ENCODE results near the gene RC3H1.

Gene RC3H1

DNA sequence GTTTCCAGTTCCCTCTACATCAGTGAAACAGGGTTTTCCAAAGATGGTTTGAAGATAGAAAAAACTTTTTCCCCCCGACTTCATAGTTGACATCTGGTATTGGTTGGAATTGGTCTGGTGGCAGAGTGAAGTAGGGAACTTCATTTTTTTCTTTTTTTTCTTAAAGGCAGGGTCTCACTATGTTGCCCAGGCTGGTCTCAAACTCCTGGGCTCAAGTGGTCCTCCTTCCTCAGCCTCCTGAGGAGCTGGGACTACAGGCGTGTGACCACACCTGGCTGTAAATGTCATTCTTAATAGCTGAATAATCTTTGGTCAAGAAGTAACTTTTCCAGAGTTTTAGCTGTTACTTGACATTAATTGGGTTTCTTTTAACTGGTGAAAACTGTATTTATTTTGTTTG lies 132.3 kb downstream of the RC3H1 start:
- no peak overlapping the region for H3K4me3 ChIP-seq (ENCODE audit: low read depth, low read length)
- no peak for DNase-seq (ENCODE audit: low read depth)
- TF ChIP-seq, protein P1, sequence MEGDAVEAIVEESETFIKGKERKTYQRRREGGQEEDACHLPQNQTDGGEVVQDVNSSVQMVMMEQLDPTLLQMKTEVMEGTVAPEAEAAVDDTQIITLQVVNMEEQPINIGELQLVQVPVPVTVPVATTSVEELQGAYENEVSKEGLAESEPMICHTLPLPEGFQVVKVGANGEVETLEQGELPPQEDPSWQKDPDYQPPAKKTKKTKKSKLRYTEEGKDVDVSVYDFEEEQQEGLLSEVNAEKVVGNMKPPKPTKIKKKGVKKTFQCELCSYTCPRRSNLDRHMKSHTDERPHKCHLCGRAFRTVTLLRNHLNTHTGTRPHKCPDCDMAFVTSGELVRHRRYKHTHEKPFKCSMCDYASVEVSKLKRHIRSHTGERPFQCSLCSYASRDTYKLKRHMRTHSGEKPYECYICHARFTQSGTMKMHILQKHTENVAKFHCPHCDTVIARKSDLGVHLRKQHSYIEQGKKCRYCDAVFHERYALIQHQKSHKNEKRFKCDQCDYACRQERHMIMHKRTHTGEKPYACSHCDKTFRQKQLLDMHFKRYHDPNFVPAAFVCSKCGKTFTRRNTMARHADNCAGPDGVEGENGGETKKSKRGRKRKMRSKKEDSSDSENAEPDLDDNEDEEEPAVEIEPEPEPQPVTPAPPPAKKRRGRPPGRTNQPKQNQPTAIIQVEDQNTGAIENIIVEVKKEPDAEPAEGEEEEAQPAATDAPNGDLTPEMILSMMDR (conservative IDR thresholded peaks at IDR 0.05; ENCODE audit: low read depth, low read length): no peak

DNA sequence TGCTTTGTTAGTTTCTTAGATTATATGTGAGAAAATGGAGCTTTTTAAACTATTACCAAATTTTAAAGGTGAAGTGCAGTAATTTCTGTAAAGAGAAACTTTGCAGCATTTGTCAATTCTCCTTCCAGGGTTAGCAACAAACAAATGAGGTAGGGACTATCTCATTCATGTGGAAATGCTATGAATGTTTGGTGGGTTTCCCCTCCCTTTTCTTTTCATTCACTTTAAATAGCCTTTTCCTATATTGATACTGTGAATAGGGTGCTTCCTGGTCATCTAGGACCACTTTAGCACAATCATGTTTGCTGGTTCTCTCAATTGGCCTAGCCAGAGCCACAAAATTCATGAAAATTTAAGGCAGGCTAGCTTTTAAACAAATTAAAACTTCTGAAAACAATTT lies 133.4 kb downstream of the RC3H1 start:
- no peak for DNase-seq (ENCODE audit: low read depth)
- TF ChIP-seq, protein P1 (conservative IDR thresholded peaks at IDR 0.05; ENCODE audit: low read depth, low read length): no peak
- no peak overlapping the region for H3K4me3 ChIP-seq (ENCODE audit: low read depth, low read length)

DNA sequence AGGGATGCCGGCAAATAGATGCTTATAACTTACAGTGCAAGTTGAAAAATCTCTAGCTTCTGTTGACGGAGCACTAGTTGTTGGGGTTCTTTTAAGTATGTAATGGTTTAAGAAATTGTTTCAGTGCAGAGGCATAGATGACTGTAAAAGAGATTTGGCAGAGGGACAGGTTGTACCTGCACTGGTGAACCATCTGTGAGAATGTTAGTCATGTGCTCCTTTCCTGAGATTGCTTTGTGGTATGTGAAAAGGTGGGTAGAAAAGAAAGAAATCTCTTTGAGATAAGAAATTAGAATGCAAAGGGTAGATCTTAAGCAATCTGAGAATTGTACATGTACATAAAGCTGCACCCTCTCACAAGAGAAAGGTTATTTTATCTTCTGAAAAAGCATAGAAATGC lies 134.5 kb downstream of the RC3H1 start:
- DNase-seq (ENCODE audit: low read depth): no peak
- TF ChIP-seq, protein P1 (conservative IDR thresholded peaks at IDR 0.05; ENCODE audit: low read depth, low read length): no peak
- H3K4me3 ChIP-seq (ENCODE audit: low read depth, low read length): no peak overlapping the region

DNA sequence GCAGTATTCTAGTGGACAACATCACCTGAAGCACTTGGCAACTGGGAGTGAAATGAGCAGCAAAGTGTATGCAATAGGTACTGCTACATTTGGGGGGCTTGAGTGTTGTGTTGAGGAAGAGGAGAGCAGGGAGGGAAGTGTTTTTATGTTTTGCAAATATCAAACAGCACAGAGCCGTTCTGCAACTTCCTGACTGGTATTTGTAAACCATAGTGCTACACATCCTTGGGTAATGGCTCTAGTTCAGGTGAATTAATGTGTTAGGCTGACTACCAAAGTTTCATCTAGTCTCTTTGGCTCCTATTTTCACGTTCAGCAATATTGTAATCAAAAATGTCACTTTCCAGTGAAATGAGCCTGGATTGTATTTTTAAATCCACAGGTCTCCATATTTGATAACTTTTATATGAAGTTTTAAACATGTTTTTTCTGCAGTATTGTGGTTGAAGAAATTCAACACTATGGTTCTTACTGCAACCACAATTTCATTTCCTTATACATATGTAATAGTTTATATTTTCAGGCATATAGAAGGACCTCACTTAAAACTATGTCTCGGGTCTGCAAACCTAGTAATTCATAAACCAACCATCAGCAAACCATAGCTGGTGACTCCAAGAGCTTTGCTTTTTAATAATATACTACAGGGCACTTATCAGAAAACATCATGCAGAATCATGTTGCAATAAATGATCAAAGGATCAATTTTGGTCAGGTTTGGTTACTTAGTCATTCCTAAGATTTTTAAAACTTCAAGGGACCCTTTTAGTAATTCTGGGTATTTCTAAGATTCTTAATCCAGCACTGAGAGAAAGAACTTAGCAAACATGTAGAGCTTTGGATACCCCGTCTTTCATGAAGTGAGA lies 135.2 kb downstream of the RC3H1 start:
- TF ChIP-seq, protein P1 (conservative IDR thresholded peaks at IDR 0.05; ENCODE audit: low read depth, low read length): no peak
- no peak overlapping the region for H3K4me3 ChIP-seq (ENCODE audit: low read depth, low read length)
- no peak for DNase-seq (ENCODE audit: low read depth)

DNA sequence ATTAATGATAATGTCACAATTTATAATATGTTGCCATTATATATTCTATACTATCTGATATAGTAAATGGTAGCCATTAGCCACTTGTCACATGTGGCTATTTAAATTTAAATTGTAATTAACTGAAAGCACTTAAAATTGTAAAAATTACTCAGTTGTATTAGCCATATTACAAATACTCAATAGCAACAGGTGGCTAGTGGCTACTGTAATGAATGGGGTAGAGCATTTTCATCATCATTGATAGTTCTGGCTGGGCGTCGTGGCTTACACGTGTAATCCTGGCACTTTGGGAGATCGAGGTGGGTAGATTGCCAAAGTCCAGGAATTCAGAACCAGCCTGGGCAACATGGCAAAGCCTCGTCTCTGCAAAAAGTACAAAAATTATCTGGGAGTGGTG lies 137.5 kb downstream of the RC3H1 start:
- DNase-seq (ENCODE audit: low read depth): no peak
- TF ChIP-seq, protein P1 (conservative IDR thresholded peaks at IDR 0.05; ENCODE audit: low read depth, low read length): no peak
- H3K4me3 ChIP-seq (ENCODE audit: low read depth, low read length): no peak overlapping the region
